ENCODE results near the gene RASGRF2. TPM values are rescaled to one million over a fixed set of nuclear protein-coding genes. Genes with fewer than 3 reads are reported as not detected.

RASGRF2 gene
- total and polyA plus RNA-seq, 8 donors = 0.63 to 9.0 (median 4.0) TPM

- TF ChIP-seq EP300 (IDR thresholded peaks at IDR 0.05) = no peak
- H3K4me3 ChIP-seq = no peak overlapping the region
- 53 to 66% (median 63%) methylated on average over 2 of the region's 2 CpGs for WGBS, 5 donors
- no peaks in the 10 kb centered on the region for H3K27me3 ChIP-seq
- intact Hi-C loops (cut with DNase I; ENCODE audit: low total_unique reads) = no loop called here
- no peaks in the 10 kb centered on the region for H3K9me3 ChIP-seq
- DNase-seq = no peak
- no peaks in the 10 kb centered on the region for H3K36me3 ChIP-seq
- H3K27ac ChIP-seq = peak overlapping the region in 1 of 5 donors; percentile 38
- no peaks in the 10 kb centered on the region for H3K4me1 ChIP-seq
Observed at GRCh38 chr5:80985600-80986228, 25.6 kb downstream of the RASGRF2 start.

GRCh38 chr5:80986382-80986781 lies 26.2 kb downstream of the RASGRF2 start:
- TF ChIP-seq POLR2AphosphoS5 (IDR thresholded peaks at IDR 0.05) = no peak
- TF ChIP-seq POLR2A (IDR thresholded peaks at IDR 0.05) = no peak
- TF ChIP-seq EP300 (IDR thresholded peaks at IDR 0.05) = no peak
- TF ChIP-seq, protein P1, sequence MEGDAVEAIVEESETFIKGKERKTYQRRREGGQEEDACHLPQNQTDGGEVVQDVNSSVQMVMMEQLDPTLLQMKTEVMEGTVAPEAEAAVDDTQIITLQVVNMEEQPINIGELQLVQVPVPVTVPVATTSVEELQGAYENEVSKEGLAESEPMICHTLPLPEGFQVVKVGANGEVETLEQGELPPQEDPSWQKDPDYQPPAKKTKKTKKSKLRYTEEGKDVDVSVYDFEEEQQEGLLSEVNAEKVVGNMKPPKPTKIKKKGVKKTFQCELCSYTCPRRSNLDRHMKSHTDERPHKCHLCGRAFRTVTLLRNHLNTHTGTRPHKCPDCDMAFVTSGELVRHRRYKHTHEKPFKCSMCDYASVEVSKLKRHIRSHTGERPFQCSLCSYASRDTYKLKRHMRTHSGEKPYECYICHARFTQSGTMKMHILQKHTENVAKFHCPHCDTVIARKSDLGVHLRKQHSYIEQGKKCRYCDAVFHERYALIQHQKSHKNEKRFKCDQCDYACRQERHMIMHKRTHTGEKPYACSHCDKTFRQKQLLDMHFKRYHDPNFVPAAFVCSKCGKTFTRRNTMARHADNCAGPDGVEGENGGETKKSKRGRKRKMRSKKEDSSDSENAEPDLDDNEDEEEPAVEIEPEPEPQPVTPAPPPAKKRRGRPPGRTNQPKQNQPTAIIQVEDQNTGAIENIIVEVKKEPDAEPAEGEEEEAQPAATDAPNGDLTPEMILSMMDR (IDR thresholded peaks at IDR 0.05) = no peak
- H3K27me3 ChIP-seq = no peaks in the 10 kb centered on the region
- H3K9me3 ChIP-seq = no peaks in the 10 kb centered on the region
- H3K4me3 ChIP-seq = no peak overlapping the region
- DNase-seq = no peak
- H3K4me1 ChIP-seq = no peaks in the 10 kb centered on the region
- intact Hi-C loops (cut with DNase I; ENCODE audit: low total_unique reads) = no loop called here
- no peaks in the 10 kb centered on the region for H3K36me3 ChIP-seq
- 62 to 89% (median 85%) methylated on average over 3 of the region's 3 CpGs for WGBS, 5 donors
- peak overlapping the region in 1 of 5 donors; percentile 38 for H3K27ac ChIP-seq

GRCh38 chr5:80987078-80987766 lies 27.1 kb downstream of the RASGRF2 start:
- 63 to 71% (median 63%) methylated on average over 7 of the region's 7 CpGs for WGBS, 5 donors
- no peak for DNase-seq
- no peaks in the 10 kb centered on the region for H3K36me3 ChIP-seq
- TF ChIP-seq EP300 (IDR thresholded peaks at IDR 0.05) (no peak), POLR2A (IDR thresholded peaks at IDR 0.05) (no peak), POLR2AphosphoS5 (IDR thresholded peaks at IDR 0.05) (no peak)
- TF ChIP-seq, protein P1 (IDR thresholded peaks at IDR 0.05) = no peak
- no peaks in the 10 kb centered on the region for H3K9me3 ChIP-seq
- H3K27me3 ChIP-seq = no peaks in the 10 kb centered on the region
- no peak overlapping the region for H3K4me3 ChIP-seq
- H3K4me1 ChIP-seq = no peaks in the 10 kb centered on the region
- intact Hi-C loops (cut with DNase I; ENCODE audit: low total_unique reads) = no loop called here
- H3K27ac ChIP-seq = peak overlapping the region in 1 of 5 donors; percentile 18

- WGBS, 5 donors = 63 to 79% (median 74%) methylated on average over 2 of the region's 2 CpGs
- intact Hi-C loops (cut with DNase I; ENCODE audit: low total_unique reads) = no loop called here
- no peaks in the 10 kb centered on the region for H3K9me3 ChIP-seq
Observed at GRCh38 chr5:80988419-80988935, 28.3 kb downstream of the RASGRF2 start.

More at GRCh38 chr5:80988419-80988935, 28.3 kb downstream of the RASGRF2 start:
- H3K36me3 ChIP-seq = no peaks in the 10 kb centered on the region
- no peaks in the 10 kb centered on the region for H3K4me1 ChIP-seq
- H3K27ac ChIP-seq = no peak overlapping the region
- no peak for DNase-seq
- H3K4me3 ChIP-seq = no peak overlapping the region
- no peaks in the 10 kb centered on the region for H3K27me3 ChIP-seq
- TF ChIP-seq POLR2AphosphoS5 (IDR thresholded peaks at IDR 0.05) = no peak
- no peak for TF ChIP-seq EP300 (IDR thresholded peaks at IDR 0.05)
- TF ChIP-seq POLR2A (IDR thresholded peaks at IDR 0.05) = no peak
- TF ChIP-seq, protein P1 (IDR thresholded peaks at IDR 0.05) = no peak
